Embryonic facial prominence (tissue), 1 donor: ENCODE measurements around the gene NUS1.
"Not testable (repeated sequence)": the region's sequence is repeated elsewhere in the genome, so short reads cannot be mapped to it uniquely, and the experiment has no call there.

Experiments used
- DNase-seq: peaks from one replicate; pipeline ENCODE4 v3.0.0-alpha.2; 2016; ENCODE audit errors: extremely low spot score

The NUS1 gene

DNA sequence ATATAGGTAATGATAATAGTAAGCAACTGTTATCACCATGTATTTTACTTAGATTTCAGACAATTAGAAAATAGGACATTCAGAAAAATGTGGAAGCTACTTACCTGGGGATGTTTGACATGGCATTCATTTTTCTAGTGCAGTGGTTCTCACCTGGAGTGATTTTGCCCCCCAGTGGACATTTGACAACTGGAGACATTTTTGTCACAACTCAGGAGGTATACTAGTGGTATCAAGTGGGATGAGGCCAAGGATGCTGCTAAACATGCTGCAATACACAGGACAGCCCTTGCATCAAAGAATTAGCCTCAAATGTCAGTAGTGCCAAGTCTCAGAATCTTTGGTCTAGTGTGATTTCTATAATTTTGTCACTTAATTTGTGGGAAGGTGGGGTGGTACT lies 36.1 kb downstream of the NUS1 start:
- no peak for DNase-seq

DNA sequence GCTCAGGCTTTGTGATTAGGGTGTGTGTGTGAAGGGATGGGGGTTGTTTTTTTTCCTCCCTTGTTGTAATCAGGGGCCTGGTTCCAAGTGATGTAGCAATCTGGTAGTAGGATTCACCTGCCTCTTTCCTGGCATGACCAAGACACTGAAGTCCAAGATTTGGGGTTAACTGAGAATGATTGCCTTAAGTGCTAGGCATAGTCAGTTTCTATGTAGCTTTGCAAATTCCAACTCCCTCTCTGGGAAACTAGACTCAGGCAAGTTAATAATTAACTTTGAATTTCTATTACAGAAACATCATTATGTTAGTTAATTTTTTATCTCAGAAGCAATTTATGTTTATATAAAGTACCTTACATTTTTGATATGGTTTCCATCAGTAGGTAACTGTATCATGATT lies 43.6 kb downstream of the NUS1 start:
- no peak for DNase-seq

DNA sequence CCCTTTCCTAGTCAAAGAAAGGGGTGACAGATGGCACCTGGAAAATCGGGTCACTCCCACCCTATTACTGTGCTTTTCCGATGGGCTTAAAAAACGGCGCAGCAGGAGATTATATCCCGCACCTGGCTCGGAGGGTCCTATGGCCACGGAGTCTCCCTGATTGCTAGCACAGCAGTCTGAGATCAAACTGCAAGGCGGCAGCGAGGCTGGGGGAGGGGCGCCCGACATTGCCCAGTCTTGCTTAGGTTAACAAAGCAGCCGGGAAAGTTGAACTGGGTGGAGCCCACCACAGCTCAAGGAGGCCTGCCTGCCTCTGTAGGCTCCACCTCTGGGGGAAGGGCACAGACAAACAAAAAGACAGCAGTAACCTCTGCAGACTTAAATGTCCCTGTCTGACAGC lies 46.3 kb downstream of the NUS1 start:
- not testable (repeated sequence) for DNase-seq

GRCh38 chr6:117728626-117729025 lies 53.4 kb downstream of the NUS1 start:
- no peak for DNase-seq

- DNase-seq, result no peak
Measured at GRCh38 chr6:117729613-117730012, 54.3 kb downstream of the NUS1 start.

DNA sequence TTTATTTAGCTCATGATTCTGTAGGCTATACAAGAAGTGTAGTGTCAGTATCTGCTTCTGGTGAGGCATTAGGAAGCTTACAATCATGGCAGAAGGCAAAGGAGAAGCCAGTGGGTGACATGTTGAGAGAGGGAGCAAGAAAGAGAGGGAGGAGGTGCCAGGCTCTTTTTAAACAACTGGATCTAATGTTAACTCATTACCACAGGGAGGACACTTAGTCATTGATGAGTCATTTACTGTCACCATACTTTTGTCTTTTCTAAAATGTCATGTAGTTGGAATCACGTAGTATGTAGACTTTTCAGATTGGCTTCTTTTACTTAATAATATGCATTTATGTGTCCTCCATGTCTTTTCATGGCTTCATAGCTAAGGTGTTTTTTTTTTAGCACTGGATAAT lies 58.1 kb downstream of the NUS1 start:
- no peak for DNase-seq

DNA sequence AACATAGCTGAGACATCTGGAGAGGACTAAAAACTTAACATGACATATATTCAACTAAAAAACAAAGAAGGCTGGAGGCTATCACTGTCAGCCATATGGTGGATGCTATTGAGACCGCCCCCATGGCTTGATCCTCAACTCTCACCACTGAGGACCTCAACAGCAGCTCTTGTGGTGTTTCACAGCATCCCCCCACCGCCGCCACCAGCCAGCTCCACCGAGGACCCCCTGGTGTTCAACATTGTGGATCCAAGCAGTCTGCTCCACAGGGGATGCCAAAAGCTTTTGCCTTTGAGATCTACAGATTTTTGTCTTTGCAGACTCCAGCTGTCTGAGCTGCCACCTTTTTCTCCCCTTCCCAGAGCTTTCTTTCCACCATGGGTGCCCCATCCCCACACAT lies 64.6 kb downstream of the NUS1 start:
- no peak for DNase-seq

DNA sequence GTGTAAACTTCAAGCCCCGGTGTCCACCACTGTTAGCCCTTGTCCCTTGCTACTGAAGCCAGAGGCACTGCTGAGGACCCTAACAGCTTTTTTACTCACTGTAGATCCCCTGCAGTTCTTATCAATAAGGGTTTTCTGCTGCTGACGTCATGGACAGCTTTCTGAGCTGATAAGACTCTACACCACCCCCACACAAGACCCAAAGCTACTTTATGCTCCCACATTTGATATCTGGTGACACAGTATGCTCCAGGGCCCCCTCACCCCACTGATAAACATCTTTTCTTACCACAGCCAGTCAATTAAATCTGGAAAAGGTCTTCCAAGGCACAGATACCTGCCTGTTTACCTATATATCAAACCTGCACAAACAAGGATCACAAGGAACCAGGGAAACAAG lies 65.3 kb downstream of the NUS1 start:
- no peak for DNase-seq

DNA sequence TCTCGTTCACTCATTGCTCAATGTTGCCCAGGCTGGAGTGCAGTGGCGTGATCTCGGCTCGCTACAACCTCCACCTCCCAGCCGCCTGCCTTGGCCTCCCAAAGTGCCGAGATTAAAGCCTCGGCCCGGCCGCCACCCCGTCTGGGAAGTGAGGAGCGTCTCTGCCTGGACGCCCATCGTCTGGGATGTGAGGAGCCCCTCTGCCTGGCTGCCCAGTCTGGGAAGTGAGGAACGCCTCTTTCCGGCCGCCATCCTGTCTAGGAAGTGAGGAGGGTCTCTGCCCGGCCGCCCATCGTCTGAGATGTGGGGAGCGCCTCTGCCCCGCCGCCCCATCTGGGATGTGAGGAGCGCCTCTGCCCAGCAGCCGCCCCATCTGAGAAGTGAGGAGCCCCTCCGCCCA lies 75.4 kb downstream of the NUS1 start:
- DNase-seq, result not testable (repeated sequence)
